Spleen (tissue), 7 donors: ENCODE measurements around the gene SFXN2.

Experiments
- POLR2A ChIP-seq, 3 donors: fragments of 450-650 bp; IDR thresholded peaks; one replicate each; pipeline ENCODE4 v1.5.1; 2017; ENCODE audit warnings: antibody characterized with exemption in 3 of 3, mild to moderate bottlenecking in 1 of 3
- TF ChIP-seq, protein P1 (sequence below), 11 experiments: fragments of 200-600 bp in 7 of 11; fragments of 450-650 bp in 4 of 11; sonication (generic) in 4 of 11; IDR thresholded peaks in 8 of 11; conservative IDR thresholded peaks in 3 of 11; 1 replicate in 7 of 11; 2 replicates in 4 of 11; pipeline versions ENCODE4 v1.4.0 to v1.8.0; 2016 to 2021; ENCODE audit warnings: antibody characterized with exemption in 11 of 11, inconsistent platforms in 4 of 11, mild to moderate bottlenecking in 1 of 11
- donor health status: DM: no; HTN: no; CAD: no; lungs with moderate emphysema.
- donor health status: DM: no; HTN: no; CAD: no.
- donor health status: DM: no; HTN: no; CAD: no.

DNA sequence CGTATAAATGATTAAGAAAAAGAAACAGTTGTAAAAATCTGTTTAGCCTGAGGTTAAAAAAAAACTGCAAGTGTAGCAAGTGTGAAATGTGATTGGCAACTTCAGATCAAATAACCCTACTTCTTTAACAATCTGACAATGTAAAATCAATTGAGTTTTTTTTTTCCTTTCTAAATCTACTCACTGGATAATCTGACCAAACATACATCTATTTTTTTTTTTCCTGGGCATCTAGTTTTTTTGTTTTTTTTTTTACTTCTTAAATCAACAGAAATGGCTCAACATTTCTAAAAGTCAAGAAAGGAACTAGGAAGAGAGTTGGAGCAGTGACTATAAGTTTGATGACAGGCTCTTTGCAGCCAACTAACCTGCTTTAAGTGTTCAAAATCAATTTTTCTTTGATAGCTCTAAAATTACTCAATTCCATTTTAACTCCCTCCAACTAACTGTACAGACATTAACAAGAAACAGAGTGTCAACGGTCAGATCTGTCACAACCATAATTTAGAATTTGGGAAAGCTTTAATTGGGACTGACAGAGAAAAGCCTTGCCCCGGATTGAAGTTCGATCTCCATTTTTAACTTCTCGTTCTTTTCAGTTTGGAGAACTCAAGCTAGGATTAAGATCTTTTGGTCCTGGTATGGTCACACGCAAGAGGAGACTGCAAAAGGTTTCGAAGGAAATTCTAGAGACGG is 1.4 kb upstream of the SFXN2 start:
- TF ChIP-seq, protein P1, sequence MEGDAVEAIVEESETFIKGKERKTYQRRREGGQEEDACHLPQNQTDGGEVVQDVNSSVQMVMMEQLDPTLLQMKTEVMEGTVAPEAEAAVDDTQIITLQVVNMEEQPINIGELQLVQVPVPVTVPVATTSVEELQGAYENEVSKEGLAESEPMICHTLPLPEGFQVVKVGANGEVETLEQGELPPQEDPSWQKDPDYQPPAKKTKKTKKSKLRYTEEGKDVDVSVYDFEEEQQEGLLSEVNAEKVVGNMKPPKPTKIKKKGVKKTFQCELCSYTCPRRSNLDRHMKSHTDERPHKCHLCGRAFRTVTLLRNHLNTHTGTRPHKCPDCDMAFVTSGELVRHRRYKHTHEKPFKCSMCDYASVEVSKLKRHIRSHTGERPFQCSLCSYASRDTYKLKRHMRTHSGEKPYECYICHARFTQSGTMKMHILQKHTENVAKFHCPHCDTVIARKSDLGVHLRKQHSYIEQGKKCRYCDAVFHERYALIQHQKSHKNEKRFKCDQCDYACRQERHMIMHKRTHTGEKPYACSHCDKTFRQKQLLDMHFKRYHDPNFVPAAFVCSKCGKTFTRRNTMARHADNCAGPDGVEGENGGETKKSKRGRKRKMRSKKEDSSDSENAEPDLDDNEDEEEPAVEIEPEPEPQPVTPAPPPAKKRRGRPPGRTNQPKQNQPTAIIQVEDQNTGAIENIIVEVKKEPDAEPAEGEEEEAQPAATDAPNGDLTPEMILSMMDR (IDR thresholded peaks at IDR 0.05 in 8 of 11, conservative IDR thresholded peaks at IDR 0.05 in 3 of 11) = no peak
- TF ChIP-seq POLR2A (IDR thresholded peaks at IDR 0.05) = no peak
